Ishikawa (cell line): ENCODE measurements around the gene GXYLT2.

Experiments used
- FOXM1 ChIP-seq: IDR thresholded peaks from 2 replicates; pipeline ENCODE4 v1.6.1; 2012; ENCODE audit warnings: low read depth, borderline replicate concordance
- TAF1 ChIP-seq: IDR thresholded peaks from 2 replicates; pipeline ENCODE4 v1.6.1; 2012; ENCODE audit warnings: low read depth, mild to moderate bottlenecking

GRCh38 chr3:73009008-73009407 lies 121.2 kb downstream of the GXYLT2 start:
- TF ChIP-seq FOXM1: no peak
- no peak for TF ChIP-seq TAF1
